Spinal cord (tissue), 4 donors: ENCODE measurements around the gene MEIOB. TPM values are rescaled to one million over a fixed set of nuclear protein-coding genes. Genes with fewer than 3 reads are reported as not detected.

Experiments
- polyA plus RNA-seq, 2 donors: library from polyadenylated mRNA; unstranded; fragments of 120-200 nt; gene quantifications; one replicate each; pipeline ENCODE4 v1.2.1, GENCODE V29; 2013; ENCODE audit not compliant: insufficient read length in 2 of 2
- total RNA-seq, 2 donors: library from RNA; depleted of rRNA in 1 of 2; stranded (reverse); fragments of 120-200 nt in 1 of 2; fragments of >200 nt in 1 of 2; gene quantifications; one replicate each; pipeline versions ENCODE4 v1.2.3 to v1.2.4, GENCODE V29; 2013 to 2014

Gene MEIOB
- total and polyA plus RNA-seq, 4 donors: 0.83 to 2.6 (median 1.5) TPM

Other genes starting within 250 kb of the MEIOB start
- 10 to 100 TPM; 24.4 to 45.8 TPM for gene JPT2, start 193.9 kb downstream of the MEIOB start, total RNA-seq
- 10 to 100 TPM; 38.5 to 39.7 TPM for gene JPT2, start 193.9 kb downstream of the MEIOB start, polyA plus RNA-seq
- gene MAPK8IP3, start 166.0 kb downstream of the MEIOB start, total RNA-seq: 10 to 100 TPM; 53.3 to 72.6 TPM
- gene MAPK8IP3, start 166.0 kb downstream of the MEIOB start, polyA plus RNA-seq: 100 to 1,000 TPM; 113 to 137 TPM
- gene NME3, start 100.6 kb downstream of the MEIOB start, total RNA-seq: 10 to 100 TPM; 21.6 to 76.7 TPM
- 10 to 100 TPM; 83.2 to 86.2 TPM for gene NME3, start 100.6 kb downstream of the MEIOB start, polyA plus RNA-seq
- gene EME2, start 99.4 kb downstream of the MEIOB start, total RNA-seq: 10 to 100 TPM in 1 of 2 donors, 1 to 10 TPM in 1; 6.5 to 15.0 TPM
- 10 to 100 TPM; 17.8 to 20.7 TPM for gene EME2, start 99.4 kb downstream of the MEIOB start, polyA plus RNA-seq
- 10 to 100 TPM; 22.9 to 76.7 TPM for gene MRPS34, start 99.0 kb downstream of the MEIOB start, total RNA-seq
- gene MRPS34, start 99.0 kb downstream of the MEIOB start, polyA plus RNA-seq: 10 to 100 TPM; 80.8 to 86.5 TPM
- gene SPSB3, start 89.6 kb downstream of the MEIOB start, total RNA-seq: 10 to 100 TPM; 25.8 to 55.5 TPM
- 10 to 100 TPM; 49.3 to 55.6 TPM for gene SPSB3, start 89.6 kb downstream of the MEIOB start, polyA plus RNA-seq
- 10 to 100 TPM; 24.7 to 64.4 TPM for gene NUBP2, start 89.2 kb downstream of the MEIOB start, total RNA-seq
- 10 to 100 TPM; 71.1 to 80.4 TPM for gene NUBP2, start 89.2 kb downstream of the MEIOB start, polyA plus RNA-seq
- gene IGFALS, start 78.5 kb downstream of the MEIOB start, total RNA-seq: under 1 TPM in 1 of 2 donors, not detected in 1; 0.39 TPM
- 1 to 10 TPM in 1 of 2 donors, under 1 TPM in 1; 0.33 to 1.3 TPM for gene IGFALS, start 78.5 kb downstream of the MEIOB start, polyA plus RNA-seq
- 10 to 100 TPM; 68.6 to 84.1 TPM for gene HAGH, start 45.3 kb downstream of the MEIOB start, total RNA-seq
- 10 to 100 TPM; 97.6 to 99.3 TPM for gene HAGH, start 45.3 kb downstream of the MEIOB start, polyA plus RNA-seq
- gene FAHD1, start 45.0 kb downstream of the MEIOB start, total RNA-seq: 10 to 100 TPM; 35.6 to 38.5 TPM
- gene FAHD1, start 45.0 kb downstream of the MEIOB start, polyA plus RNA-seq: 10 to 100 TPM; 29.8 to 39.0 TPM
- not detected for gene HS3ST6, start 46.3 kb upstream of the MEIOB start, total RNA-seq
- gene HS3ST6, start 46.3 kb upstream of the MEIOB start, polyA plus RNA-seq: not detected
- 10 to 100 TPM; 10.0 to 10.3 TPM for gene MSRB1, start 71.0 kb upstream of the MEIOB start, total RNA-seq
- 10 to 100 TPM; 24.5 to 25.8 TPM for gene MSRB1, start 71.0 kb upstream of the MEIOB start, polyA plus RNA-seq
- gene RPL3L, start 82.5 kb upstream of the MEIOB start, total RNA-seq: under 1 TPM in 1 of 2 donors, not detected in 1; 0.06 TPM
- under 1 TPM in 1 of 2 donors, not detected in 1; 0.32 TPM for gene RPL3L, start 82.5 kb upstream of the MEIOB start, polyA plus RNA-seq
- gene NDUFB10, start 87.4 kb upstream of the MEIOB start, total RNA-seq: 100 to 1,000 TPM in 1 of 2 donors, 10 to 100 TPM in 1; 78.7 to 146 TPM
- gene NDUFB10, start 87.4 kb upstream of the MEIOB start, polyA plus RNA-seq: 100 to 1,000 TPM; 170 to 178 TPM
- gene RPS2, start 92.7 kb upstream of the MEIOB start, total RNA-seq: 1,000 to 10,000 TPM in 1 of 2 donors, 100 to 1,000 TPM in 1; 682 to 1,440 TPM
- gene RPS2, start 92.7 kb upstream of the MEIOB start, polyA plus RNA-seq: 1,000 to 10,000 TPM; 1,742 to 1,957 TPM
- not detected for gene RNF151, start 94.7 kb upstream of the MEIOB start, total RNA-seq
- not detected for gene RNF151, start 94.7 kb upstream of the MEIOB start, polyA plus RNA-seq
- gene TBL3, start 99.9 kb upstream of the MEIOB start, total RNA-seq: 10 to 100 TPM; 12.9 to 31.4 TPM
- 10 to 100 TPM; 32.1 to 39.0 TPM for gene TBL3, start 99.9 kb upstream of the MEIOB start, polyA plus RNA-seq
- gene NOXO1, start 109.3 kb upstream of the MEIOB start, total RNA-seq: under 1 TPM; 0.40 to 0.72 TPM
- gene NOXO1, start 109.3 kb upstream of the MEIOB start, polyA plus RNA-seq: 1 to 10 TPM; 1.6 to 1.7 TPM
- gene GFER, start 112.0 kb upstream of the MEIOB start, total RNA-seq: 10 to 100 TPM in 1 of 2 donors, 1 to 10 TPM in 1; 7.2 to 24.3 TPM
- 10 to 100 TPM; 34.0 to 36.1 TPM for gene GFER, start 112.0 kb upstream of the MEIOB start, polyA plus RNA-seq
- 10 to 100 TPM; 20.1 to 71.0 TPM for gene SYNGR3, start 117.8 kb upstream of the MEIOB start, total RNA-seq
- gene SYNGR3, start 117.8 kb upstream of the MEIOB start, polyA plus RNA-seq: 100 to 1,000 TPM; 109 to 111 TPM
- gene ZNF598, start 137.7 kb upstream of the MEIOB start, total RNA-seq: 1 to 10 TPM; 5.4 to 8.2 TPM
- 10 to 100 TPM; 28.8 to 31.7 TPM for gene ZNF598, start 137.7 kb upstream of the MEIOB start, polyA plus RNA-seq
- gene NPW, start 147.6 kb upstream of the MEIOB start, total RNA-seq: 1 to 10 TPM in 1 of 2 donors, under 1 TPM in 1; 0.20 to 2.3 TPM
- gene NPW, start 147.6 kb upstream of the MEIOB start, polyA plus RNA-seq: 1 to 10 TPM in 1 of 2 donors, under 1 TPM in 1; 0.49 to 4.9 TPM
- gene NHERF2, start 154.7 kb upstream of the MEIOB start, total RNA-seq: 10 to 100 TPM; 25.6 to 52.0 TPM
- gene NHERF2, start 154.7 kb upstream of the MEIOB start, polyA plus RNA-seq: 10 to 100 TPM; 83.5 to 95.7 TPM
- 10 to 100 TPM; 19.7 to 42.1 TPM for gene NTHL1, start 175.7 kb upstream of the MEIOB start, total RNA-seq
- gene NTHL1, start 175.7 kb upstream of the MEIOB start, polyA plus RNA-seq: 10 to 100 TPM; 34.3 to 40.1 TPM
- gene TSC2, start 175.8 kb upstream of the MEIOB start, total RNA-seq: 10 to 100 TPM; 39.6 to 65.8 TPM
- gene TSC2, start 175.8 kb upstream of the MEIOB start, polyA plus RNA-seq: 100 to 1,000 TPM; 168 to 231 TPM